Sigmoid colon (tissue), 4 donors: ENCODE measurements around the gene TEX36.

Source experiments
- CTCF ChIP-seq, 4 experiments: fragments of 450-650 bp in 3 of 4; fragments of 200-600 bp in 1 of 4; IDR thresholded peaks; one replicate each; pipeline ENCODE4 v1.5.1; 2016 to 2019; ENCODE audit warnings: antibody characterized with exemption in 4 of 4, mild to moderate bottlenecking in 3 of 4, moderate library complexity in 2 of 4
- POLR2A ChIP-seq, 2 donors: fragments of 450-650 bp; IDR thresholded peaks; one replicate each; pipeline ENCODE4 v1.6.1; 2016; ENCODE audit warnings: antibody characterized with exemption in 2 of 2, mild to moderate bottlenecking in 2 of 2, moderate library complexity in 2 of 2
- POLR2AphosphoS5 ChIP-seq, 4 donors: sonication (generic); formaldehyde crosslinking; IDR thresholded peaks; one replicate each; pipeline ENCODE4 v1.6.1; 2017; ENCODE audit warnings: antibody characterized with exemption in 4 of 4

GRCh38 chr10:125727436-125727835, 44.5 kb upstream of the TEX36 start:
- TF ChIP-seq CTCF (IDR thresholded peaks at IDR 0.05) (no peak), POLR2AphosphoS5 (IDR thresholded peaks at IDR 0.05) (no peak), POLR2A (IDR thresholded peaks at IDR 0.05) (no peak)
